H1 (cell line): ENCODE measurements around the gene H6PD. TPM values are rescaled to one million over a fixed set of nuclear protein-coding genes. Genes with fewer than 3 reads are reported as not detected.

Source experiments
- CTCF ChIA-PET: fragments of 300-600 bp; sonication (Branson Sonifier 250); formaldehyde crosslinking; loops from one replicate; lab custom pipeline; 2021; ENCODE audit not compliant: partially characterized antibody; lab: Charles Lee
- POLR2A ChIA-PET: fragments of 300-600 bp; sonication (Branson Sonifier 250); formaldehyde crosslinking; loops from one replicate; lab custom pipeline; 2021; ENCODE audit warnings: inconsistent platforms; ENCODE audit not compliant: partially characterized antibody; lab: Charles Lee
- DNase-seq, 2 experiments: peaks; one replicate each; pipeline versions ENCODE4 v3.0.0 to v3.0.0-alpha.2; 2010 to 2022; ENCODE audit warnings: low spot score in 2 of 2, low read depth in 1 of 2, mixed read lengths in 1 of 2
- FAIRE-seq: peaks from 2 replicates; lab custom pipeline; 2011; peaks lifted over from hg19 to GRCh38; lab: Jason Lieb, UNC
- H2AFZ ChIP-seq: 2 replicates; pipeline ENCODE4 v1.8.1; 2012; ENCODE audit warnings: low read length, inconsistent platforms
- H2AK5ac ChIP-seq: 2 replicates; pipeline ENCODE4 v1.6.1; 2013; ENCODE audit warnings: low read depth, low read length
- H2BK120ac ChIP-seq: replicated peaks from 2 replicates; pipeline ENCODE3; 2013; ENCODE audit warnings: low read depth, low read length, inconsistent platforms
- H2BK12ac ChIP-seq: 2 replicates; pipeline ENCODE4 v1.6.1; 2013; ENCODE audit warnings: low read depth, low read length
- H2BK15ac ChIP-seq: 2 replicates; pipeline ENCODE4 v1.6.1; 2013; ENCODE audit warnings: low read length
- H2BK20ac ChIP-seq: 2 replicates; pipeline ENCODE4 v1.6.1; 2013; ENCODE audit warnings: low read length
- H2BK5ac ChIP-seq: 2 replicates; pipeline ENCODE4 v1.6.1; 2013; ENCODE audit warnings: low read depth, low read length
- H3K14ac ChIP-seq: 2 replicates; pipeline ENCODE4 v1.6.1; 2013; ENCODE audit warnings: inconsistent platforms; ENCODE audit not compliant: insufficient read length
- H3K18ac ChIP-seq: 2 replicates; pipeline ENCODE4 v1.6.1; 2013; ENCODE audit warnings: low read length; ENCODE audit errors: extremely low read depth
- H3K23ac ChIP-seq: 2 replicates; pipeline ENCODE4 v1.6.1; 2013; ENCODE audit warnings: inconsistent platforms; ENCODE audit not compliant: insufficient read length
- H3K23me2 ChIP-seq: 2 replicates; pipeline ENCODE4 v1.6.1; 2013; ENCODE audit warnings: low read depth, low read length
- H3K27ac ChIP-seq: 2 replicates; pipeline ENCODE4 v1.6.1; 2011; ENCODE audit warnings: low read depth, low read length, inconsistent platforms
- H3K27me3 ChIP-seq, 4 experiments: replicated peaks in 1 of 4; 1 replicate in 1 of 4; 2 replicates in 3 of 4; pipeline versions ENCODE4 v1.6.1 to v1.8.1; 2011 to 2013; ENCODE audit warnings: low read length in 3 of 4, mild to moderate bottlenecking in 3 of 4, inconsistent platforms in 2 of 4, mixed read lengths in 2 of 4, moderate library complexity in 1 of 4; ENCODE audit not compliant: control insufficient read depth in 3 of 4, insufficient read depth in 3 of 4; ENCODE audit errors: extremely low read depth in 1 of 4
- H3K36me3 ChIP-seq, 4 experiments: 2 replicates each; pipeline versions ENCODE4 v1.6.1 to v1.8.1; 2011 to 2013; ENCODE audit warnings: mild to moderate bottlenecking in 4 of 4, low read length in 3 of 4, moderate library complexity in 2 of 4, control low read depth in 1 of 4, inconsistent platforms in 1 of 4; ENCODE audit not compliant: insufficient read depth in 4 of 4, control insufficient read depth in 2 of 4
- H3K4ac ChIP-seq: replicated peaks from 2 replicates; pipeline ENCODE3; 2013; ENCODE audit warnings: low read length, low read depth, mixed read lengths, inconsistent platforms; ENCODE audit not compliant: insufficient read length
- H3K4me1 ChIP-seq, 4 experiments: replicated peaks in 1 of 4; 1 replicate in 1 of 4; 2 replicates in 3 of 4; pipeline versions ENCODE4 v1.6.1 to v1.8.1; 2011 to 2013; ENCODE audit warnings: low read length in 3 of 4, inconsistent platforms in 2 of 4, mixed read lengths in 1 of 4; ENCODE audit not compliant: insufficient read depth in 4 of 4, control insufficient read depth in 3 of 4
- H3K4me2 ChIP-seq, 2 experiments: 2 replicates each; pipeline versions ENCODE4 v1.6.1 to v1.8.1; 2011 to 2013; ENCODE audit warnings: low read depth in 2 of 2, low read length in 2 of 2, control low read depth in 1 of 2, inconsistent platforms in 1 of 2, mild to moderate bottlenecking in 1 of 2; ENCODE audit not compliant: insufficient read depth in 1 of 2
- H3K4me3 ChIP-seq, 4 experiments: fragments of 200-600, 300-600 bp in 1 of 4; sonication (generic), shearing (Covaris generic), sonication (Bioruptor Twin) in 1 of 4; 2 replicates each; pipeline versions ENCODE4 v1.5.1 to v1.8.1; 2011 to 2016; ENCODE audit warnings: low read length in 4 of 4, low read depth in 3 of 4, control low read depth in 2 of 4, inconsistent platforms in 2 of 4, mild to moderate bottlenecking in 2 of 4, mixed read lengths in 1 of 4, moderate library complexity in 1 of 4; ENCODE audit not compliant: insufficient read depth in 2 of 4; ENCODE audit errors: extremely low read depth in 1 of 4
- H3K56ac ChIP-seq: replicated peaks from 2 replicates; pipeline ENCODE3; 2013; ENCODE audit warnings: low read depth, mild to moderate bottlenecking, mixed read lengths, low read length, inconsistent platforms; ENCODE audit not compliant: insufficient read length
- H3K79me1 ChIP-seq: 2 replicates; pipeline ENCODE4 v1.6.1; 2013; ENCODE audit warnings: low read depth, low read length, control low read depth
- H3K79me2 ChIP-seq, 2 experiments: 2 replicates each; pipeline versions ENCODE4 v1.6.1 to v1.8.1; 2012 to 2013; ENCODE audit warnings: low read length in 2 of 2, mild to moderate bottlenecking in 2 of 2, inconsistent platforms in 1 of 2; ENCODE audit not compliant: insufficient read depth in 2 of 2, control insufficient read depth in 1 of 2
- H3K9ac ChIP-seq, 4 experiments: replicated peaks in 1 of 4; 1 replicate in 1 of 4; 2 replicates in 3 of 4; pipeline versions ENCODE4 v1.6.1 to v1.8.1; 2011 to 2013; ENCODE audit warnings: low read depth in 3 of 4, low read length in 3 of 4, control low read depth in 2 of 4, mild to moderate bottlenecking in 2 of 4, moderate library complexity in 2 of 4, inconsistent platforms in 1 of 4; ENCODE audit errors: extremely low read depth in 1 of 4
- H3K9me3 ChIP-seq, 2 experiments: 2 replicates each; pipeline versions ENCODE4 v1.6.1 to v1.8.1; 2012 to 2013; ENCODE audit warnings: mild to moderate bottlenecking in 2 of 2, moderate library complexity in 2 of 2, control low read depth in 1 of 2, inconsistent platforms in 1 of 2, low read depth in 1 of 2, low read length in 1 of 2, mixed read lengths in 1 of 2; ENCODE audit not compliant: insufficient read depth in 2 of 2
- H4K20me1 ChIP-seq, 2 experiments: replicated peaks in 1 of 2; 2 replicates each; pipeline versions ENCODE3 to v1.8.1; 2011 to 2013; ENCODE audit warnings: inconsistent platforms in 2 of 2, low read length in 2 of 2, mild to moderate bottlenecking in 1 of 2; ENCODE audit not compliant: insufficient read depth in 2 of 2, control insufficient read depth in 1 of 2
- H4K5ac ChIP-seq: 2 replicates; pipeline ENCODE4 v1.6.1; 2013; ENCODE audit warnings: low read length, low read depth, mixed read lengths, inconsistent platforms; ENCODE audit not compliant: insufficient read length
- H4K8ac ChIP-seq: 2 replicates; pipeline ENCODE4 v1.8.0; 2013; ENCODE audit warnings: mild to moderate bottlenecking, moderate library complexity, low read length, inconsistent platforms; ENCODE audit not compliant: insufficient read depth; ENCODE audit errors: extremely low read depth
- H4K91ac ChIP-seq: replicated peaks from 2 replicates; pipeline ENCODE3; 2013; ENCODE audit warnings: low read length, mixed read lengths, inconsistent platforms; ENCODE audit not compliant: insufficient read length
- POU5F1 ChIP-seq: IDR thresholded peaks from 2 replicates; pipeline ENCODE4 v1.6.1; 2011; ENCODE audit warnings: low read depth, mild to moderate bottlenecking, low read length, moderate library complexity
- RFX5 ChIP-seq: IDR thresholded peaks from 2 replicates; pipeline ENCODE4 v1.6.1; 2011; ENCODE audit warnings: low read depth, low read length, improper control_type of control experiment, borderline replicate concordance
- SRF ChIP-seq: IDR thresholded peaks from 2 replicates; pipeline ENCODE4 v1.6.1; 2011; ENCODE audit warnings: mild to moderate bottlenecking, low read depth, low read length, moderate library complexity
- ZNF274 ChIP-seq: IDR thresholded peaks from 2 replicates; pipeline ENCODE4 v1.7.0; 2012; ENCODE audit warnings: low read length, borderline replicate concordance; ENCODE audit errors: extremely low read depth
- WGBS, 2 experiments: shearing (Covaris generic) in 1 of 2; methylation state at CpG; one replicate each; pipeline versions ENCODE4 v1.1.6 to v1.1.7; 2013 to 2015; ENCODE audit warnings: low lambda C conversion rate in 2 of 2, mixed read lengths in 2 of 2, inconsistent platforms in 1 of 2, low coverage in 1 of 2, missing lambda C conversion rate in 1 of 2; ENCODE audit not compliant: insufficient replicate concordance in 2 of 2, insufficient coverage in 1 of 2, insufficient read length in 1 of 2; ENCODE audit errors: extremely low coverage in 1 of 2, missing lambda C conversion rate in 1 of 2; 5-methylcytosine and 5-hydroxymethylcytosine counted together
- polyA plus RNA-seq, 7 experiments: library from polyadenylated mRNA; depleted of rRNA in 3 of 7; stranded (reverse) in 5 of 7; unstranded in 2 of 7; fragments of >200 nt in 5 of 7; fragments of 200-250 nt in 2 of 7; gene quantifications; 1 replicate in 5 of 7; 2 replicates in 1 of 7; 4 replicates in 1 of 7; pipeline versions ENCODE4 v1.2.1 to v1.2.3, GENCODE V29; 2011 to 2013; ENCODE audit warnings: missing spikeins in 2 of 7, mixed read lengths in 2 of 7
- total RNA-seq: library from RNA; stranded (reverse); fragmentation: NEBNext Ultra II Directional; extraction: Animal tissue kit (Norgen Biotek cat#: 25700); gene quantifications from 2 replicates; pipeline ENCODE4 v1.2.1, GENCODE V29; 2021
- TF ChIP-seq, protein P1 (sequence below): IDR thresholded peaks from 2 replicates; pipeline ENCODE4 v1.6.1; 2011; ENCODE audit warnings: low read length, improper control_type of control experiment

H6PD gene
- total and polyA plus RNA-seq, 2 of the 8 experiments (the other 6 are each of a cell fraction or from before 2014, with no cell fraction given) = 3.6 to 3.8 TPM

DNA sequence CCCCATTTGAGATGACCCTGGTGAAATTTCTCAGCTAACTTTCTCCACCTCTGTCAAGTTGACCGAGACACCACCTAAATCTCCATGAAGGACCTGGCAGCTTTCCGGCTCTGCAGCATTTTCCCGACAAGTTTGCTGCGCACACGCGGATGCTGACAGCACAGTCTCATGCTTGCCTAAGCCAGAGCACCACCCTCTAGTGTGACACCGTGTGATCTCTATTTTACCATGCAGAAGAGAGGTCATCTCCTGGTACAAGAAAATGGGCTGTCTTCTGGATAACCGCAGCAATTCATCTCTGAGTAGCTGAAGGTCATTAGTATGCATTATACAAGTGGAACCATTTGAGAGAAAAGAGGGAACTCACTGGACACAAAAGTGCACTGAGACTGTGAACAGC is 38.9 kb upstream of the H6PD start:
- Histone ChIP-seq H3K36me3 (no peaks in the 10 kb centered on the region), H3K79me2 (no peaks in the 10 kb centered on the region)
- WGBS, 2 experiments = 91% methylated on average over 8 of the region's 8 CpGs; no CpG with 5 or more reads in 1 of the 2 experiments
- TF ChIP-seq, protein P1, sequence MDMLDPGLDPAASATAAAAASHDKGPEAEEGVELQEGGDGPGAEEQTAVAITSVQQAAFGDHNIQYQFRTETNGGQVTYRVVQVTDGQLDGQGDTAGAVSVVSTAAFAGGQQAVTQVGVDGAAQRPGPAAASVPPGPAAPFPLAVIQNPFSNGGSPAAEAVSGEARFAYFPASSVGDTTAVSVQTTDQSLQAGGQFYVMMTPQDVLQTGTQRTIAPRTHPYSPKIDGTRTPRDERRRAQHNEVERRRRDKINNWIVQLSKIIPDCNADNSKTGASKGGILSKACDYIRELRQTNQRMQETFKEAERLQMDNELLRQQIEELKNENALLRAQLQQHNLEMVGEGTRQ = no peak
- TF ChIP-seq ZNF274 = no peak
- TF ChIP-seq POU5F1 = no peak
- TF ChIP-seq SRF = no peak
- TF ChIP-seq RFX5 = no peak
- TF ChIP-seq, all 59 proteins: peak for 0
- Histone ChIP-seq H3K23me2 (peaks cover 2% of the 10 kb centered on the region; the same call in 1 of the 2 replicates), H2BK15ac (no peak overlapping the region), H3K27ac (no peak overlapping the region), H3K14ac (no peak overlapping the region), H3K9me3 (no peaks in the 10 kb centered on the region), H2AK5ac (no peak overlapping the region), H3K4ac (no peak overlapping the region), H4K8ac (no peak overlapping the region), H3K9ac (no peak overlapping the region), H2BK5ac (no peak overlapping the region), H3K4me1 (peaks cover 0 to 10% (median 4%) of the 10 kb centered on the region in 4 experiments; a peak in 5 of 7 replicates), H2BK120ac (no peak overlapping the region), H3K4me2 (no peak overlapping the region), H2BK12ac (peak overlapping the region; percentile 62; the same call in 1 of the 2 replicates), H3K4me3 (no peak overlapping the region), H4K91ac (no peak overlapping the region), H4K5ac (no peak overlapping the region), H3K23ac (no peak overlapping the region), H3K18ac (no peak overlapping the region), H2BK20ac (no peak overlapping the region), H3K27me3 (peaks cover 31 to 41% (median 39%) of the 10 kb centered on the region in 4 experiments), H3K56ac (no peak overlapping the region), H3K79me1 (no peaks in the 10 kb centered on the region), H2AFZ (no peak overlapping the region), H4K20me1 (peaks cover 0 to 4% of the 10 kb centered on the region in 2 experiments)
- no peak for DNase-seq
- no peak for FAIRE-seq
- CTCF ChIA-PET = interaction anchor here (0.6 to 5.4 kb wide), 17 partner anchors 8 to 93 kb away, joined by 3 to 45 read pairs (median 8); no protein-coding TSS in a partner anchor
- POLR2A ChIA-PET = interaction anchor here (1.6 kb wide), 1 partner anchor 13 kb away, joined by 8 read pairs; no protein-coding TSS in a partner anchor
